ENCODE measurements around the gene PGLYRP2.
"Not testable (repeated sequence)": the region's sequence is repeated elsewhere in the genome, so short reads cannot be mapped to it uniquely, and the experiment has no call there.

PGLYRP2 gene, protein sequence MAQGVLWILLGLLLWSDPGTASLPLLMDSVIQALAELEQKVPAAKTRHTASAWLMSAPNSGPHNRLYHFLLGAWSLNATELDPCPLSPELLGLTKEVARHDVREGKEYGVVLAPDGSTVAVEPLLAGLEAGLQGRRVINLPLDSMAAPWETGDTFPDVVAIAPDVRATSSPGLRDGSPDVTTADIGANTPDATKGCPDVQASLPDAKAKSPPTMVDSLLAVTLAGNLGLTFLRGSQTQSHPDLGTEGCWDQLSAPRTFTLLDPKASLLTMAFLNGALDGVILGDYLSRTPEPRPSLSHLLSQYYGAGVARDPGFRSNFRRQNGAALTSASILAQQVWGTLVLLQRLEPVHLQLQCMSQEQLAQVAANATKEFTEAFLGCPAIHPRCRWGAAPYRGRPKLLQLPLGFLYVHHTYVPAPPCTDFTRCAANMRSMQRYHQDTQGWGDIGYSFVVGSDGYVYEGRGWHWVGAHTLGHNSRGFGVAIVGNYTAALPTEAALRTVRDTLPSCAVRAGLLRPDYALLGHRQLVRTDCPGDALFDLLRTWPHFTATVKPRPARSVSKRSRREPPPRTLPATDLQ

DNA sequence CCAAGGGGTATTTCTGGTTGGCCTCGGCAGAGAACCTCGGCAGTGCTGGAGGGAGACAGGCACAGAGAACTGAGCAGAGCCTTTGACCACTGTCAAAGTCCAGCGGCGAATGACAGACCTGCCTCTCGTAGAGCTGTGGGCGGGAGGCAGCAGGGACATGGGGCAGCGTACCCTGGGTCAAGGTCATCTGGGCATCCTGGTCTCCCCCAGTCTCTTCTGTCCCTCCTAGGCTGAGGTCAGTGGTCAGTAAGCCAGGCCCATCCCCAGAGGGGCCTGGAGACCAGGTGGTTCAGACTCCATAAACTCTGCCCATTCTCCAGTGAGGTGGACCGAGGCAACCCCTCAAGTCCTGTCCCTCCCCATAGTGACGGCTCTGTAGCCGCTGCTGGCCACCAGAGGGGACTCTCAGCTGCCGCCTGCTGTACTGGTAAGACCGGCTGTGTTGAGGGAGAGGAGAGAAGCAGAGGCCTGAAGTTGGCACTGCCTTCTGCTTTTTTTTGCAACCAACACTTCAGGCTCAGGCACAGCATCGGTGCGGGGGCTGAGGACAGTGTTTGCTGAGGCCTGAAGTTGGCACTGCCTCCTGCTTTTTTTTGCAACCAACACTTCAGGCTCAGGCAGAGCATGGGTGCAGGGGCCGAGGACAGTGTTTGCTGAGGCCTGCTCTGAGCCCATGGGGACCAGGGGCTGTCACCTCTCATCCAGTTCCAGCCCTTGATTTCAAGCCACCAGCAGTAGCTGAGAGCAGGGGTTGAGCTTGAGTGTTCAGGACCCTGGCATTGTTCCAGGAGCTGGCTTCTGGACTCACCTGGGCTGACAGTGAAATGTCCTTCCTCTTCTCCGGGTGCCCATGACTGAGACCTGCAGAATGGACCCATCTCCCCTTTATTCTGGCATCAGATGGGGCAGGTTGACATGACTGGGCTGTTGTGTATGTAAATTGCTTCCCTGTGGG lies at the start of gene PGLYRP2:
Gene PGLYRP2 (minus strand): TSS at position 111 of the 955 bp plus-strand sequence. CDS start 130 bp downstream, outside the sequence.
- DNase-seq, result no peak

DNA sequence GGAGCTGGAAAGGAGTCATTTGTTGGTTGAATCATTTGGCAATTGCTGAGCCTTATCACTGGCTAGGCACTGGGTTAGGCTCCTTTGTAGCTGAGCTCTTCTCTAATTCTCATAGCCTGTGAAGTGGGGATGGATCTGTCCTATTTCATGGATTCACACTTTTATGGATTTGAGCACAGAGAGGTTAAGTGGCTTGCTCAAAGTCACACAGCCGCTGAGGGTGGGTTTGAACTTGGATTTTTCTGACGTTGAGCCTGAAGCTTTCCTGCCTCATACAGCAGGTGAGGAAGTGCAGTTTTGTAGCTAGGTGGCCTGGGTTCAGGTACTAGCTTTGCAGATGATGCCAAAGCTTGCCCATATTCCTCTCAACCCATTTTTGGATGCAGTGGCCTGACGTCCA lies 48.4 kb upstream of the PGLYRP2 start:
- DNase-seq, result no peak

DNA sequence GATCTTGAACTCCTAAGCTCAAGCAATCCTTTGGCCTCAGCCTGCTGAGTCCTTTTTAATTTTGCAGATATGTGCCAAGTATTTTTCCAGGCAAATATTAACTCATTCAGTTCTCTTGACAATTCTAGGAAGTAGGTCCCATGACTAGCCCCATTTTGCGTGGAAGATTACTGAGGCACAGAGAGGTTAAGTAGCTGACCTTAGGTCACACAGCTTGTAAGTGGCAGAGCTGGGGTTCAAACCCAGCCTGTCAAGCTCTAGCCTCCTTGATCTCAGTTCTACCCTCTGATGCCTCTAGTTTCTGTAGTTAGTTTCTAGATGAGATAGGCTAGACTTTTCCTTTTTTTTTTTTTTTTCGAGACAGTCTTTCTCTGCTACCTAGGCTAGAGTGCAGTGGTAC lies 47.1 kb upstream of the PGLYRP2 start:
- no peak for DNase-seq

DNA sequence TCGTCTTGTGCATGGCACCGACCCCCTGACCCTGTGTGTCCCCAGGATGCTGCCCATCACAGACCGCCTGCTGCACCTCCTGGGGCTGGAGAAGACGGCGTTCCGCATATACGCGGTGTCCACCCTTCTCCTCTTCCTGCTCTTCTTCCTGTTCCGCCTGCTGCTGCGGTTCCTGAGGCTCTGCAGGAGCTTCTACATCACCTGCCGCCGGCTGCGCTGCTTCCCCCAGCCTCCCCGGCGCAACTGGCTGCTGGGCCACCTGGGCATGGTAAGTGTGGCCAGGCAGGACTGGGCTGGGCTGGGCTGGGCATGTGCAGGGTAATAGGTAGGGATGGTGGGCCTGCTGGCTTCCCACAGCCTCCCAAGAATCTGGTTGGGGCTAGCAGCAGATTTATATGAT lies 46.0 kb upstream of the PGLYRP2 start:
- DNase-seq, result no peak

DNA sequence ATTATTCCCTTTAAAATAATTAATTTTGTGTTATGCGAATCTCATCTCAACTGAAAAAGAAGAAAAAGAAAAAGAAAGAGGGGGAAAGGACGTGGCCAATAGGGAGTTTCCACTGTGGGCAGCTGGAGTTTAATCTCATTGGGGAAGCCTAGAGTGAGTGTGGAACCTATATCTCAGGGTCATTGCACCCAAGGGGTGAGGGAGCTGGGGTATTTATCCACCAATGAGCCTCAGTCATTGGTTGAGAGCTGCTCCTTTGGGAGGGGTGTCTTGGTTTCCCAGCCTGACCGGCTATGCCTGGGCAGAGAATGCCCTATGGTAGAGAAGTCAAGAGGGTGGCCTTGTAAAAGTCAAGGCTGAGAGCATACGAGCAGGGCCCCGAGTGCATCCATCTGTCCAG lies 45.5 kb upstream of the PGLYRP2 start:
- DNase-seq, result no peak

DNA sequence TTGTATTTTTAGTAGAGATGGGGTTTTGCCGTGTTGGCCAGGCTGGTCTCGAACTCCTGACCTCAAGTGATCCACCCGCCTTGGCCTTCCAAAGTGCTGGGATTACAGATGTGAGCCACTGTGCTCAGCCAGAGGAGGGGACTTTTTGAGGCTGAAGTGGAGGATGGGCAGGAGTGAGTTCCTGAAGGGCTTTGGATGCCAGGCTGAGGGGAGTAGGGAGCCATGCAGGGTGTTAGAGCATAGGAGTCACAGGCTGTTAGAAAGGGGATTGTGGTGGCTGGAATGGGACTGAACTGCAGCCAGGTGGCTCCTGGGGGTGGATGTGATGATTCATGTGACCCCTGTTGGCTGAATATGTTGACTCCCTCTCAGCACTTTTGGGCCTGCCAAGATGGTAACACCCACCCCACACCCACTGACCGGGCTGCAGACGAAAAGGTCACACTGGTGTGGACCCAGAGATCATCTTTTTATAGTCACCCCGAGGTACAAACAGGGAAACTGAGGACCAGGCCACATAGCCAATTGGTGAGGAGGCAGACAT lies 40.2 kb upstream of the PGLYRP2 start:
- no peak for DNase-seq

DNA sequence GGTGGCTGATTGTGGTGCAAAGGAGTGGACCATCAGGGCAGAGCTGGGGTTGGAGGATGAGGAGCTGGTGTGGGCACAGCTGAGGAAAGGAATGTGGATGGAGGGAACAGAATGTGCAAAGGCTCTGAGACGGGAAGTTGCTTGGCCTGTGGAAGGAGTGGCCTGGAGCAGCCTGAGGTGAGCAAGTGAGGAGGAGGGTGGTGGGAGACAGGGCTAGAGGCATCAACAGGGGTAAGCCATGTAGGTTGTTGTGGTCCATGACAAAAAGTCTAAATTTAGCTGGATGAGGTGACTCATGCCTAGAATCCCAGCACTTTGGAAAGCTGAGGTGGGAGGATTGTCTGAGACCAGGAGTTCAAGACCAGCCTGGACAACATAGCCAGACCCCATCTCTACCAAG lies 38.5 kb upstream of the PGLYRP2 start:
- no peak for DNase-seq

DNA sequence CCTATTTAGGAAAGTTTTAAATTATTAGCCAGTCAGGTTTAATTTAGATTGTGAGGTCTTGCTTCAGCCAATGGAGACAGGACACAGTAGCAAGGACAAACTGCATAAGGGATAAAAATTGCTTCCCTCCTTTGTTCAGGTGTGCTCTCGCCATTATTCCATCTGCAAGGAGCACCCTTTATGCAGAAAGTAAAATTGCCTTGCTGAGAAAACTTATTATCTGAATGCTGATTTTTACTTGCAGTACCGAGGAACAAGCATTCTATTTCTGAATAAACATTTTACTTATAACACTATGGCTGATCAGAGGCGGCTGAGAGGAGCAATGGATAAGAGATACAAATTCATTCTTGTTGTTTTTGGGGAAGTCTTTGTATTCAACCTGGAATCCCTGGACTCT lies 37.1 kb upstream of the PGLYRP2 start:
- DNase-seq, result no peak

DNA sequence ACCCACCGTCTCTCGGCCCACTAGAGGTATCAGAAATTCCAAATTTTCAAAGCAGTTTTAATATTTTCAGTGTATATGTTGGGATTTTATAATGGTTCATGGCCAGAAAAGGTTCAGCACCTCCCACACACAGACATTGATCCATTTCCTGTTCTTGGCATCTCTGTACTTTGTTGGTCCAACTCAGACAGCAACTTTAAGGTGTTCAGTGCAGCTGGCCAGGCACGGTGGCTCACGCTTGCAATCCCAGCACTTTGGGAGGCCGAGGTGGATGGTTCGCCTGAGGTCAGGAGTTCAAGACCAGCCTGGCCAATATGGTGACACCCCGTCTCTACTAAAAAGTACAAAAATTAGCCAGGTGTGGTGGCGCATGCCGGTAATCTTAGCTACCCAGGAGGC lies 35.9 kb upstream of the PGLYRP2 start:
- not testable (repeated sequence) for DNase-seq

DNA sequence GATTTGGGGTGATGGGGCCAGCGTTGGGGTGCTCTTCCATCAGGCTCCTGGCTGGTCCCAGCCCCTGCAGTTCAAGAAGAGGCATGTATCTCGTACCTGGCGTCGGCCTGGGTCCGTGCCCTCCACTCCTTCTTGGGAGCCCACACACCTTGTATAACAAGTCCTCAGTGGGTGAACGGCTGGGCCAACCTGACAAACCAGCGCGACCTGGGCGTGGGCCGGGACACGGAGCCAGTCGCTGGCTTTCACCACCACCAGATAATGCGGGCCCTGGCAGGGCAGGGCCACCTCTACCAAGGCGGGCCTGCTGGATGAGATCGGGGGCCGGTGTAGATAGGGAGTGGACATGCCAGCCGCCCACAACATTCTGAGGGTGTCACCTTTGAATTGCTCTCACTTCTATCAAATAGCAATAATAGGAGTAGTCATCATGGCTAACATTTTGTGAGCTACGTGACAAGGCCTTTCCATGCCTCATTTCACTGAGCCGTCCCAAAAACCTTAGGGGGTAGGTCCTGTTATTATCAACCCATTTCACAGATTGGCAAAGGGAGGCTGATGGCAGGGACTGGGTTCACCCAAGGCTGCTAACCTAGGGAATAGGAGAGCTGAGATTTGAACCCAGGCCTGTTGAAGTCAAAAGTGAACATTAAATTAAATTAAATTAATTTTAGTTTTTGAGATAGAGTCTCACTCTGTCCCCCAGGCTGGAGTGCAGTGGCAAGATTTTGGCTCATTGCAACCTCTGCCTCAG lies 32.5 kb upstream of the PGLYRP2 start:
- no peak for DNase-seq

DNA sequence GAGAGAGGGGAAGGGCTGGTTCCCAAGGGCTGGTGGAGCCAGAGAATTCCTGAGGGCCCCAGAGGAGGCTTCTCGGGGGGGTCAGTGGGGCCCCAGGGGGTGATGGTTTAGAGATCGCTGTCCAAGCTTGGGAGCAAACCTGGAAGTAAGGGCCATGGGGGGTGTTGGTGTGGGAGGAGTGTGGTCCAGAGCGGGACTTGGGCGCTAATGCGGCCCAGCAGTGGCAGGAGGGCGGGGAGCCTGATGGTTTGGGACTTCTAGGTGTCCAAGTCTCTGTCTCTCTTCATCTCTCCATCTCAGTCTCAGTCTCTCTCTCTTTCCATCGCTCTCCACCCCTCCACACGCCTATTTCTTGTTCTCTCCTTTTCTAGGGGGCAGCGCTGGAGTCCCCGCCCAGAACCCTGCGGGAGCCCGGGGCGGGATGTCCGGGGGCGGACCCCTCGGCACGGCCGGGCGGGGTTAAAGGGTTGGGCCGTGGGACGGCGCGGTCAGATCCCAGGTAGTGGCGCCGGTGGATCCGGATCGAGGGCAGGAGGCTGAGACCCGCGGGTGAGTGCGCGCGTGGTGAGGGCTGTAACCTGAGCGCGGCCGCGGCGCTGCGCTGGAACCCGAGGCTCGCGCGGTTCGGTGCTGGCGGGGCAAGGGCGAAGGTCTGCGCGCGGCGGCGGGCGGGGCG lies 28.9 kb upstream of the PGLYRP2 start, which contains the start of gene CYP4F22:
Gene CYP4F22 (plus strand): TSS at position 491 of the 676 bp plus-strand sequence. CDS start 16,812 bp downstream, outside the sequence.
- no peak for DNase-seq

DNA sequence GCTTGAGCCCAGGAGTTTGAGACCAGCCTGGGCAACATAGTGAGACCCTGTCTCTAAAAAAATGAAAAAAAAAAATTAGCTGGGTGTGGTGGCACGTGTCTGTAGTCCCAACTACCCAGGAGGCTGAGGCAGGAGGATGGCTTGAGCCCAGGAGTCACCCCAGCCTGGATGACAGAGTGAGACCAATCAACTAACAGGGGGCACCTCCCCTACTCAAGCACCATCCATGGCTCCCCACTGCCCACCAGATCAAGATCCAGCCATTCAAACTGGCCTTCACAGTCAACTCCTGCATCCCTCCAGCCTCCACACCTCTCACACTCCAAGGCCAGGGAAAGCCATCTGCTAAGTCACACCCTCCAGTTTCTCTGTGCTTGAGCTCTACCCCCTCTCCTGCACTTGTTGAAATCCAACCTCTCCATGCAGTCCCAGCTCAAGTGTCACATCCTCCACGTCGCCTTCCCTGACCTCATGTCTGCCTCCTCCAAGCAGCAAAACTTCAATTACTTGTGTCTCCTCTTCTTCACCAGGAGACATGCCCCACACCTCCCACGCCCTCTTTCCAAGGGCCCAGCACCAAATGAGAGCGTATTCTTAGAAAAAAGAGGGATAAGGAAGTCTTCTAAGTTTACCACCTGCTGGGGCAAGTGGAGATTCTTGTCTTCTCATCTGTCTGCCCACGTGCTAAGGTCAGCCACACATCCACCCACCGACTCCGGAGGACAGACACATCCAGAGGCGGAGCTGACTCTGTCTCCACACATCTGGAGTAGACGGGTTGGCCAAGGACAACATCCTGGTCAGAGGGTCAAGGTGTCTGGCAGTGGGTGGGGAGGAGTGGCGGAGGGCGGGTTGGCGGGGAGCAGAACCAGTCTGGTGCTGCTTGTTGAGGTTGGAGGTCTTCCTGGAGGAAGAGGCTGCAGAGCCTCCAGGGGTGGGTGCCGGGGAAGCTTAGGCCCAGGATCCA lies 28.1 kb upstream of the PGLYRP2 start:
- no peak for DNase-seq

DNA sequence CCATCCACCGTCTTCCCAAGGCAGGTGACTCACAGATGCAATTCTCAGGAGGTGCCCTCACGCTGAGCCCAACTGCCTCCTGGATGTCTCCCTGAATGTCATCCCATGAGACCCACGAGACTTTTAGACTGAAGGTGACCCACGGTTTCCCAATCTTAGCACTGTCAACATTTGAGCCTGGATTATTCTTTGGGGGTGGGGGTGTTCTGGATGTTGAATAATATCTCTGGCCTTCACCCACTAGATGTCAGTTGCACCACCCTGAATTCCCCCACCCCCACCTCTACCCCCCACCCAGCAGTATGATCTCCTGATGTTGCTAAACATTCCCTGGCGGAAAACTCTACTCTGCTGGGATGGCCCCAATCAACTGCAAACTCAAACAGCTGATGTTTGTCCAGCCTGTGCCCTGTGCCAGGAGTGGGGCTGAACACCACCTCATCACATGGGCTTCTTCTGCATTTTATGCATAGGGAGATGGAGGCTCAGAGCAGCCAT lies 26.8 kb upstream of the PGLYRP2 start:
- no peak for DNase-seq

DNA sequence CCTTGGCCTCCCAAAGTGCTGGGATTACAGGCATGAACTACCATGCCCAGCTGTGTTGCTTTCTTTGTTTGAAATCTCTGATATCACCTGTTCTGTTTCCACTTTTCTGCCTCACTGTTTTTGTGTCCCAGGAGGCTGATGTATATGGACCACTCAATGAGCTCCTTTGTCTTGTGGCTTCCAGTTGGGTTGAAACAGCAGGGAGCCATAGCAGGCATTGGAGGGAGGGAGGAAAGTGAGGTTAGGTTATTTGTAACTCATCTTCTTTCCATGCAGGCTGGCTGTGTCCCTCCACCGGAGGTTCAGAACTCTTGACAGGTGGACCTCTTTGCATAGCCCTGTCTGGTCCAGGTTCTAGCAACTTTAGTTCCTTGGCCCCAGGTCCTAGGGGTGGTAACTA lies 23.0 kb upstream of the PGLYRP2 start:
- DNase-seq, result no peak

DNA sequence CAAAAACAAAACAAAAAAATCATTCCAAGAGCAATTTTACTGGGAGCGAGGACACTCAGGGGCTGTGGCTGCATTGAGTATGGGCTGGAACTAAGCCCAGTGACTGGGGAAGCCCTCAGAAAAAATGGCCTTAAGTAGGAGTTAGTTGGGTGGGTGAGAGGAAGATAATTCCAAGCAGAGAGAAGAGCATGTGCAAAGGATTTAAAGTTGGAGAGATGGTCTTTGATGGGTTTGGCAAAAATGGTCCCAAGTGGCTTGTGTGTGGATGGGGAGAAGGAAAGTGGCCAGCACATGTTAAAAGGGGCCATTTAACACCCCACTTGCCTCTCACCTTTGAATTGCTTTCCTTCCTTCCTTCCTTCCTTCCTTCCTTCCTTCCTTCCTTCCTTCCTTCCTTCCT lies 22.3 kb upstream of the PGLYRP2 start:
- DNase-seq, result no peak

DNA sequence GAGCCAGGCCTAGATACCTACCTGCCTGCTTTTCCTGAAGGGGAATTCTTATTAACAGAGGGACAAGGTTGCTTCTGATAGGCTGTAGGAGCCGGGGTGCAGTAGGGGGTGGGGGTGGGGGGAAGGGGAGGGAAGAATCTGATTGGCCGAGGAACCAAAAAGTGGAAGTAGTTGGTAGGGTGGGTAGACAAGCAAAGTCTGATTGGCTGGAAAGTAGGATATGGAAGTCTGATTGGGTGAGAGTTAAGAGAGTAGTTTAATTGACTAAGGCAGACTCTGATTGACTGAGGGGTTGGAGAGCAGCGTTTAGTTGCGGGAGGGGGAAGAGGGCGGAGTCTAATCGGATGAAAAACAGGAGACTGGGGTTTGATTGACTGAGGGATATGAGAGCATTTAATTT lies 19.6 kb upstream of the PGLYRP2 start:
- DNase-seq, result no peak

DNA sequence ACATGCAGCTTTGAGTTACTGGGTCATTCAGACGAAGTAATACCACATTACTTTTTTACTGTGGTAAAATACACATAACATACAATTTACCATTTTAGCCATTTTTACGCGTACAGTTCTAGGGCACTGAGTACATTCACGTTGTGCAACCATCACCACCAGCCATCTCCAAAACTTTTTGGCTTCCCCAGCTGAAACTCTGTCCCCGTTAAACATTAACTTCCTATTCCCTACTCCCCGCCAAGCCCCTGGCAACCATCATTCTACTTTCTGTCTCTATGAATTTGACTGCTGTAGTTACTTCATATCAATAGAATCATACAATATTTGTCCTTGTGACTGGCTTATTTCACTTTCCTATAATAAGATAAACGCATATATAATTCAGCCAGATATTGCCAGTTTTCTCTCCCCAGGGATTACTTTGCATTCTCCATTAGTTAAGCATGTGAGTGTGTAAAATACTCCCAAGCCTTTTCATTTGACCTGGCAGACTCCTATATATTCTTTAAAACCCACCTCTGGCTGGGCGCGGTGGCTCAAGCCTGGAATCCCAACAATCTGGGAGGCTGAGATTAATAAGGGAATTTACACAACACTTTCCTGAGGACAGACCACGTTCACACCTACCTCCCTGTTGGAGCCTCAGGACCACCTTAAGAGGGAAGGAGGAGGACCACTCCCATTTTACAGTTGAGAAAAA lies 19.0 kb upstream of the PGLYRP2 start:
- no peak for DNase-seq

DNA sequence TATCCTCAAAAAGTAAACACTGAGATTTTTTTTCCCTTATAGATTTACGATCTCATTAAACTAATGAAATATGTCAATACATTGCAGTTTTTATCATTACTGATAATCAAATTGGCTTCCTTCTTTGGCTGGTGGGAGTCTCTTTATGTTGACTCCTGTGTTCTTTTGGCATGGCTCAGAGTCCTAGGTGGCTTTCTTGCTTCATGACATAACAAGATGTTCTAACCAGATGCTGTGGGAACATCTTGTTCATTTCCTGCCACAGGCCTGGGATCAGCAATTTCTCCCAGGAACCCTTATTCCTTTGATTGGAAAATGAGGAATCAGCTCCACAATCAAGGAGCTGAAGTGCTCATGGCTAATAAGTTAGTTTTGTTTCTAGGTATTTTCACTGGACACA lies 15.8 kb upstream of the PGLYRP2 start:
- no peak for DNase-seq

DNA sequence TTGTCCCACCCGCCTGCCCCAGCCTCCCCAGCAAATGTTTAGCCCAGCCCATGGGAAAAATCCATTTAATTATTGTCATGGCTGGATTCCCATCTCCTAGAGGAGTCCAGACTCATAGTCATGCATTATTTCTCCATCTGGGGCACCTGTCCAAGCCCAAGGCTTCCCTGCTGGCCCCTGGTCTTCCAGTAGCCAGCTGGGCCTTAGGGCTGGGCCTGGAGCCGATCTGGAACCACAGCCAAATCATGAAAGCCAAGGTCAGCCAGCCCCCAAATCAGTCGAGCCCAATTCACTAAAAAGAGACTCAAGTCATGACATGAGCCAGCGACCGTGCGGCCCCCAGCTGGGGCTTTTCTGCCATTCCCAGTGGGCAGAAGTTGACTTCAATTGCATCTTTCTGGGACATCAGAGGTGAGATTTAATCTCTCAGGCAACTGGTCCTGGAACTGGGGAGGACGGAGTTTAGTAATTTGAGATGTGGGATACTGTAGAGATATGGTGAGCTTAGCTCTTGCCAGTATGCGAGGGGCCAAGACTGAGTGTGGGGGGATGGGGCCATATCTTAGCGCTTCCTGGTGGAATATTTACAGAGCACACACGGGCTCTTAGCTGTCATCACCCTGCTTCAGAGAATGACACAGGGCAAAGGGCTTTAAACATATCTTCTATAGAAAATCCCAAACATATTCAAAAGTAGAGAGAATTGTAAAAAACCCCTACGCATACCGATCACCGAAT lies 9.4 kb upstream of the PGLYRP2 start:
- no peak for DNase-seq
